Measurements from ENCODE around the gene HOXA7. TPM values are rescaled to one million over a fixed set of nuclear protein-coding genes. Genes with fewer than 3 reads are reported as not detected.
A peak's percentile ranks its signal among the peaks of the same experiment; 100 is the strongest.

Gene HOXA7
- total RNA-seq, 6 experiments from 2014 or later = 6.2 to 8.2 (median 6.8) TPM

DNA sequence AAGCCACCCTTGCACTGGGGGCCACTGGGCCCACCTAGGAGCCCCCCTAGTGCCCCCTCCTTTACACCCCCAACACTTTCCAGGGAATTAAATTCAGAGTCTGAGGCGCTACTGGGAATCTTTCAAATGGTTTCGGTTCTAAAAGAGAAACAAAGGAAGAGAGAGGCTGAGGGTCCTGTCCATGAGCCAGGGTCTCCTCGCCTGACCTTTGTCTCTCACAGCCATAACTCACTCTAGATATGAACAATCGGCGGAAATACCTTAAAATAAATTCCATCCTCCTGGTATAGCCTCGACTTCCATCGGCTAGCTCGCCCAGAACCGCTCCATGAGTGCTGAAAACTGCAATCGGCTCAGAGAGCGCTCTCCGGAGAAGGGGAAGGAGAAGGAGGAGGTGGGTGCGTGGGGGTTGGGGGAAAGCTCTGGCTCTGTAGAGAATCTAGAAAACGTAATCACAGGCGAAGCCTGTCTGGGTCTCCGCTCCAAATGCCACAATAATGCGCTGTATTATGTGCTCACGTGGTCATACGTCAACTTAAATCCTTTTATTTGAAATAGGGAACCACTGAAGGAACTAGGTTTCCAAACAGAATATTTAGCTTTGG lies 38.5 kb downstream of the HOXA7 start:
- no peaks in the 10 kb centered on the region; the same call in 1 of the 2 replicates for H3K36me3 Mint-ChIP-seq (ENCODE audit: low read depth)
- H3K9me3 Mint-ChIP-seq = no peaks in the 10 kb centered on the region
- TF ChIP-seq, protein P1, sequence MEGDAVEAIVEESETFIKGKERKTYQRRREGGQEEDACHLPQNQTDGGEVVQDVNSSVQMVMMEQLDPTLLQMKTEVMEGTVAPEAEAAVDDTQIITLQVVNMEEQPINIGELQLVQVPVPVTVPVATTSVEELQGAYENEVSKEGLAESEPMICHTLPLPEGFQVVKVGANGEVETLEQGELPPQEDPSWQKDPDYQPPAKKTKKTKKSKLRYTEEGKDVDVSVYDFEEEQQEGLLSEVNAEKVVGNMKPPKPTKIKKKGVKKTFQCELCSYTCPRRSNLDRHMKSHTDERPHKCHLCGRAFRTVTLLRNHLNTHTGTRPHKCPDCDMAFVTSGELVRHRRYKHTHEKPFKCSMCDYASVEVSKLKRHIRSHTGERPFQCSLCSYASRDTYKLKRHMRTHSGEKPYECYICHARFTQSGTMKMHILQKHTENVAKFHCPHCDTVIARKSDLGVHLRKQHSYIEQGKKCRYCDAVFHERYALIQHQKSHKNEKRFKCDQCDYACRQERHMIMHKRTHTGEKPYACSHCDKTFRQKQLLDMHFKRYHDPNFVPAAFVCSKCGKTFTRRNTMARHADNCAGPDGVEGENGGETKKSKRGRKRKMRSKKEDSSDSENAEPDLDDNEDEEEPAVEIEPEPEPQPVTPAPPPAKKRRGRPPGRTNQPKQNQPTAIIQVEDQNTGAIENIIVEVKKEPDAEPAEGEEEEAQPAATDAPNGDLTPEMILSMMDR (IDR thresholded peaks at IDR 0.05) = no peak
- peaks cover 25% of the 10 kb centered on the region for H3K27me3 Mint-ChIP-seq (ENCODE audit: insufficient read depth)
- DNase-seq = no peak
- no peak overlapping the region for H3K27ac Mint-ChIP-seq
- no peak overlapping the region for H3K4me3 Mint-ChIP-seq
- peaks cover 15% of the 10 kb centered on the region for H3K4me1 Mint-ChIP-seq (ENCODE audit: low read depth)

DNA sequence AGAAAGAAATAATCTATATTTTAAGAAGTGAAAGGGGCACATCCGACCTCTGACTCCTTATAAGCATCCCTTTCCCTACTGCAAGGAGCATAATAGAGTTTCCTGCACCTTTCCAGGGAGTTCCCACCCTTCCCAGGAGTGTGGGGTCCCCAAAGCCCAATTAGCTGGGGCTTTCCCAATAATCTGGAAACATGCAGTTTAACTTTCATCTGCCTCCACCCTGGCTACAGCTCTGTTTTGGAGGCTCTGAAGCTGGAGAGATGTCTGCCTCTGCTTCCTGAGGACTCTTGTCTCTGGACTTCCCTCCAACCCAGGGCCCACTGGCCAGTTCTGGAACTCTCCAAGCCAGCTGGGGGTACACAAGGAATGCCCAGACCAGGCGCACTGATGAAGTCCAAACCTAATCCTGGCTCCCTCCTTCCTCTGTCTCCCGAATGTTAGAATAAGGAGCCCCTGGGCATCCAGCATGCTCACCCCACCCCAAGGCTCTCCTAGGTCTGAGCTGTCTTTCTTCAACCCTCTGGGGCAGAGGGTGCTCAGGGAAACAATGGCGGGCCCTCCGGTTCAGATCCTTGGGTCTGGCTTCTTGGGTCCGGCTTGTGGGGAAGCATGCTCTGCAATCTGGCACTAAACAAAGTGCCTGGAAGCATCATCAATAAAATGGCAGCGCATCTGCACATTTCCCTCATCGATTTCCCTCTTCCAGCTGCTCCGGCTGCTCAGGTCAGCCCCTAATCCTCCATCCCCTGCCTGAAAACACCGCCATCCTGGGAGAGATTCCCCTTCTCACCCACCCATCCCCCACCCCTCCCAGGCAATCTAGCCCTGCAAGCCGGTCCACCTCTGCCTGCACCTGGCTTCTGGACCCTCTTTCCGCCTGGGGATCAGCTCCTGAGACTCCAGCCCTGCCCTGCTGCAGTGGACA lies 39.3 kb downstream of the HOXA7 start:
- TF ChIP-seq, protein P1 (IDR thresholded peaks at IDR 0.05) = no peak
- Mint-ChIP-seq H3K27ac (no peak overlapping the region), H3K9me3 (no peaks in the 10 kb centered on the region), H3K27me3 (ENCODE audit: insufficient read depth) (peaks cover 22% of the 10 kb centered on the region), H3K4me3 (no peak overlapping the region), H3K36me3 (ENCODE audit: low read depth) (no peaks in the 10 kb centered on the region; the same call in 1 of the 2 replicates), H3K4me1 (ENCODE audit: low read depth) (peaks cover 15% of the 10 kb centered on the region)
- DNase-seq = no peak

DNA sequence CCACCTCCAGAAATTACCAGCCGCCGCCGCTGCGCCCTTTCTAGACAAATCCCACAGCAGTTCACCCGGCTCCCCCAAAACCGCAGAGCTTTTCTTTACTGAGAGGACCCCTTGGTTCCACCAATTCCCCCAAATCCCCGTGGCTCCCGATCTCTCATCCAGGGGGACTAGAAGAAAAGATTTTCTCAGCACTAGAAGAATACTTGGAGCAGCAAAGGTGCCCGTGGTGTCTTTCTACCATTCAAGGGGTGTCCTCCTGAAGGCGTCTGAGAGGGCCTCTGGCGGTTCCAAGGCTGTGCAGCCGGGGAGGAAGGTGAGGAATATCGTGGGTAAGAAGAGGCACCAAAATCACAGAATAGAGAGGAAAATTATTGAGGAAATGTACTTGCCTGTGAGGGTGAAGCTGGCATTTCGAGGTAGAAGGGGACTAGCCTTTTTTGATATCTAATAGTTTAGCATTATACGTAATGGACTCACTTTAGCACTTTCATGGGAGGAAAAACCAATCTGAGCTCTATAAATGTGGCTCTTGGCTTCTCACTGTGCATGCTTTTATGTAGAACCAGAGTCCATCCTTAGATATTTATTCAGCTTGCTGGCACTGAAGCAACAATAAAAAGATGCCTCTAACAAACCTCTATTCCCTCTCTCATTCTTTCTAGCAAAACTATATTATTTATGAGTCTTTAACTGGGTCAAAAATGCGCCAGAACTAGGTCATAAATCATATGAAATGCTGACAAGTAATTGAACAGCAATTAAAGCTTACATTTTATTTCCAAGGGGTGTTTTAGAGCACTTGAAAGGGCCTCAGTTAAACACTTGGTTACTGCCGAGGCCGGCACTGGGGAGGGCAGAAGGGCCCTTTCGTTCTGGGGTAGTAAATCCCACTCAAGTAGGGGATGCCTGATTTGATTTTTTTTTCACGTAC lies 40.2 kb downstream of the HOXA7 start:
- peaks cover 23% of the 10 kb centered on the region for H3K4me1 Mint-ChIP-seq (ENCODE audit: low read depth)
- H3K9me3 Mint-ChIP-seq = no peaks in the 10 kb centered on the region
- TF ChIP-seq, protein P1 (IDR thresholded peaks at IDR 0.05) = no peak
- no peaks in the 10 kb centered on the region; the same call in 1 of the 2 replicates for H3K36me3 Mint-ChIP-seq (ENCODE audit: low read depth)
- no peak overlapping the region for H3K4me3 Mint-ChIP-seq
- H3K27ac Mint-ChIP-seq = no peak overlapping the region
- H3K27me3 Mint-ChIP-seq (ENCODE audit: insufficient read depth) = peaks cover 22% of the 10 kb centered on the region
- DNase-seq = no peak

DNA sequence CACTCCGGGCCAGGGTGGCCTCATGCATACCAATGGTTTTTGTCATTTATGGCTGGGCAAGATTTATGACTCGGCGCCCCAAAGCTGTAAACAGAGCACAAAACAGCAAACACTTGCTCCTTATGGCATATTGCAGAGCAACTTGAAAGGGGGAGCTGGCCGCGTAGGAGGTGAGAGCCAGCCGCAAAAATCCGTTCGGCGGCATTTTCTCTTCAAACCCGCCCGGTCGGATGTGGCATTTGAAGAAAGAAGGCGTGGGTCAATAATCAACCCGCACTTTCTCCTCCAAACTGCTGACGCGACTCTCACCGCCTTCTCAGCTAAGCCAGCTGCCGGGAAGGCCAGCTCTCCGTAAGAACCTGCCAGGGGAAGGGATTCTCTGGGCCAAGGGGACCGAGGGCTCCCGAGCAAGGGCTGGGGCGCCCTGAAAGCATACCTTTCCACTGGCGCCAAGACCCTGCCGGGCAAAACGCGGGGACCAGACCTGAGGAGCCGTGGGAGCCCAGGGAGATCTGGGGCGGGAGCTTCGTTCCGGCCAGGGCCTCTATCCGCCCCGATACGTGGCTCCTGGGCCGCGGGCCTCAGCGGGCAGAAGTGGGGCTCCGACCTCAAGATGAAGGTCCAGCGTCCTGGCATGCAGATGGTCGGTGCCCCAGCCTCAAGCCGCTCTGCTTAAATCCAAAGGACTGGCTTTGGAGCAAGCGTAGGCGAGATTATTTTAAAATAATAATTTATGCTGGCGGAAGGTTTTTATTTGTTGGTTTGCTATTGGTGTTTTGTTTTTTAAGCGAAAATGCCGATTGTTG lies 41.1 kb downstream of the HOXA7 start:
- no peaks in the 10 kb centered on the region for H3K9me3 Mint-ChIP-seq
- H3K4me3 Mint-ChIP-seq = peak overlapping the region; percentile 64
- TF ChIP-seq, protein P1 (IDR thresholded peaks at IDR 0.05) = no peak
- peaks cover 31% of the 10 kb centered on the region for H3K4me1 Mint-ChIP-seq (ENCODE audit: low read depth)
- peak overlapping the region; percentile 42; the same call in 1 of the 2 replicates for H3K27ac Mint-ChIP-seq
- DNase-seq = peak; percentile 67
- no peaks in the 10 kb centered on the region; the same call in 1 of the 2 replicates for H3K36me3 Mint-ChIP-seq (ENCODE audit: low read depth)
- peaks cover 22% of the 10 kb centered on the region for H3K27me3 Mint-ChIP-seq (ENCODE audit: insufficient read depth)

All from HFFc6 (cell line).